Putamen (tissue), 1 donor: Measurements from ENCODE around the gene ADAMTS3.
"Not testable (repeated sequence)": the region's sequence is repeated elsewhere in the genome, so short reads cannot be mapped to it uniquely, and the experiment has no call there.

ENCODE experiments used
- DNase-seq: peaks from one replicate; pipeline ENCODE4 v3.0.0-alpha.2; 2016; ENCODE audit warnings: low spot score

ADAMTS3 gene

DNA sequence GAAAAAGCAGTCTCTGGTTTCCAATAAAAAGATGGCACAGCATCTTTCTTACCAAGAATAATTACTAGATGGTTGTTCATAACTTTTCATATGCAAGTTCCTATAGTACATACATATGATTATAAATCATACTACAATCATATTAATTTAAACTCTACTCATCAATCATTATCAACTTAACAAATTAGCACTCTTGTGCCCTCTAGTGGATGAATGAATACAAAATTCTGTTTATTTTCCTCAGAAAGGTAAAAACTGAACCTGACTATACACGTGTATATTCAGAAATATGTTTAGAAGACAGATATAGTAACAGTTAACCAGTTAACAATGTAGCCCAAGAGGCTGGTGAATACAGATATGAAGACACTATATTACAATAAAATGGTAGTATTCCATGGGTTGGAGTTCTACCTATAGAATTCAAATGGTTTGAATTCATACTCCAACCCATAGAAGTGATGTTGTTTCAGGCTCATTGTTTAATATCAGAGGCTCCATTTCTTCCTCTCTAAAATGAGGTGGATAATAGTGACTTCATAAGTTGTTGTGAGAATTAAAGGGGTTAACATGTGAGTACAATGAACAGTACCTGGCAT, 100.0 kb downstream of the ADAMTS3 start:
- DNase-seq: no peak

GRCh38 chr4:72467633-72468032, 101.4 kb downstream of the ADAMTS3 start:
- no peak for DNase-seq

DNA sequence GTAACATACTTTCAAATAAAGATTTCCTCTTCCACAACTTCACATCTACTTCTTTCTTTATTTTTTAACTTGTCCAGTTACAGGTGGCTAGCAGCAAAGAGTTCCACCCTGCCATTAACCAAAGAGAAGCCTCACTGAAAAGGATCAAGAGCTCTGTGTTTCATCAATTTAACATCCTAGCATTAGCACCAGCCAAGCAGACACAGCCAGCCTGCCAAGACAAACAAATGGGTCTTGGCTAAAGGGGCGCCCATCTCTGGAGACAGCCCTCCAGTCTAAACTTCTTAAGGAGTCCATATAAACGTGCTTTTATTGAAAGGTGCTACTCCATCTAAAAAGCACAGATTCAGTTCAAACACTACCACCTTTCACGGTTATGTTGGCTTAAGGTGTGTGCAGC, 105.3 kb downstream of the ADAMTS3 start:
- DNase-seq: no peak

- DNase-seq: no peak
Observed at GRCh38 chr4:72457158-72457557, 111.9 kb downstream of the ADAMTS3 start.

GRCh38 chr4:72451349-72451748, 117.7 kb downstream of the ADAMTS3 start:
- no peak for DNase-seq

GRCh38 chr4:72449705-72450104, 119.3 kb downstream of the ADAMTS3 start:
- DNase-seq: no peak

GRCh38 chr4:72448231-72448630, 120.8 kb downstream of the ADAMTS3 start:
- DNase-seq: no peak

DNA sequence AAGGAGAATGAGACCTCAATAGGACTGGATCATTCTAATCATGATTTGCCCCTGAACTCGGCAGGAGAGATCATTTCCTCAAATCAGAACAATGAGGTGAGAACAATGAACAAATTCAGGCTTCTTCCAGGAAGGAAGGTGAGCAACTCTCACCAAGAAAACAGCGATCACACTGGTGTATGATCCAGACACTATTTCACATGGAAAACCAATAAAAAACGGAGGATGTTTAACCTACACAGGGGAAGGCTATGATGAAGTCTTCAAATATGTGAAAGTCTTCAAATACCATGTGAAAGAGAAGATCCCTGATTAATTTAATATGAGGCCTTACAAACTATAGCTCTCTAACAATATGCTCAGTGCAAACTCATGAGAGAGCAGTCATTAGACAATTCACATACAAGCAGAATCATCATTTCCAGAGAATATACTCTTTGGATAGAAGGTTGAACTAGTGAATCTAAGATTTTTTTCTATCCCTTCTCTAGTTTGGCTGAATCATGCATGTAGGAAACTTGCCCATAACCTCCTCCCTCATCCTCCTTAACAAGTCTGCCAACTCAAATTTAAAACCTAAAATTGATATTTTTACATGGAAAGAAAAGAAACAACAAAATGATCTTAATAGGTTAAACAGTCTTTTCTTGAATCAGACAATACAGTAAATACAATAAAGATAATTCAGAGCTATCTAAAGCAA, 122.5 kb downstream of the ADAMTS3 start:
- no peak for DNase-seq

DNA sequence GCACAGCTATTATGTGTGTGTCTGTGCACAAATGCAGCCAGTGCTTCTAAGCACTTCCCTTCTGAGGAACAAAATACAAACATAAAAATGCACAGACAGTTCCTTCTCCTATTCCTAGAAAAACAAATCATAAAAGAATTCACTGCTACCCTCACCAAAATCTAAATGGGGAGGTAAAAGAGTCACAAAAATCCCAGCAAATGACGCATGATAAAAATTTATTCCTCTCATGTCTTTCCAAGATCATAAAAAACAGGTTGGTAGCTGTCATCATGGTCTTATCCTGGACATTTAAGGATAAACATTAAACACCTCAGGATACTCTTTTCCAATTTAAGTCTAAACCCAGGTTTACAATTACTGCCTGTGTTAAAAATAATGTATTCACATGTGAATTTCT, 124.9 kb downstream of the ADAMTS3 start:
- no peak for DNase-seq

DNA sequence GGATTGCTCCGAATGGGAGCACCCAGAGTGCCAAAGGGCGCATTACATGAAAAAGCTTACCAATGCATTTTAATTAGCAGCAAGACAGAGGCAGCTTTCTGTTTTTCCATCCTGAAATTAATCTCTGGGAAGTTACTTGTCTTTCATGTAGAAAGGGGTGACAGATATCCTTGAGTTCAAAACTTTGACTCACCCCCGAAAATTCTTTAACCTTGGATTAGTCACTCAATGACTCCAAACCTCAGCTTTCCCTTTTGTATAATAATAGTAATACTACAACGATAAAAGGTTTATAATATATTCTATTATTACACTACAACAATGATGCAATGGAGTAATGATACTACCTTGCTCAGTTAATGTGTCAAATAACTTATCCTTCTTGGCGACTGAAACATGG, 126.3 kb downstream of the ADAMTS3 start:
- DNase-seq: no peak

DNA sequence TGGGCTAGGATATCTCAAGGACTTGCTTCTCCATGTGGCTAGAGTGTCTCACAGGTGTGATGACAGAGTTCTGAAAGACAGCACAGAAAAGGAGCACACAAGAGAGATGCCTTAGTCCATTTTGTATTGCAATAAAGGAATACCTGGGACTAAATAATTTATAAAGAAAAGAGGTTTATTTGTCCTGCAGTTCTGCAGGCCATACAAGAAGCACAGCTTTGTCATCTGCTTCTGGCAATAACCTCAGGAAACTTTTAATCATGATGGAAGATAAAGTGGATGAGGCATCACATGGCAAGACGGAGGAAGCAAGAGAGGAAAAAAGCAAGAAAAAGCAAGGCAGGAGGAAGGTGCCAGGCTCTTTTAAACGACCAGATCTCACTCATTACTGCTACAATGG, 126.9 kb downstream of the ADAMTS3 start:
- no peak for DNase-seq

GRCh38 chr4:72440386-72440785, 128.6 kb downstream of the ADAMTS3 start:
- no peak for DNase-seq

DNA sequence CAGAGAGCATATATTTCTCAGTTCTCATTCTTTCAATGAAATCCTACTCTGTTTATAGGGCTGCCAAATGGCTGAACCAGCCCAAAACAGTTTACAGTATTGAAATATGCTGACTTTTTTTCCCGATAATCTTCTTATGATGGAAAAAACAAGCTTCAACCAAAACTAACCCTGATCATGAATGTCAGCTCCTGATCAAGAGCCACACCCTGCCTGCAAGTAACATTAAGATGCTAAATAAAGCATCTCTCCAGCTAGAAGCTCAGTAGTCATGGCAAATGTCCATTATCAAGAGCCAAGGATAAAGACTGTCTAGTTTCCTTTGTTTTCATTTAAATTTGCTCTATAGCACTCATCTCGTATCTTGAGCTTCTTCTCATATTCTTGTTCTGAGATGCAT, 136.0 kb downstream of the ADAMTS3 start:
- no peak for DNase-seq

- DNase-seq: no peak
Observed at GRCh38 chr4:72432282-72432681, 136.7 kb downstream of the ADAMTS3 start.

GRCh38 chr4:72430988-72431387, 138.0 kb downstream of the ADAMTS3 start:
- no peak for DNase-seq

GRCh38 chr4:72430050-72430449, 139.0 kb downstream of the ADAMTS3 start:
- DNase-seq: no peak

DNA sequence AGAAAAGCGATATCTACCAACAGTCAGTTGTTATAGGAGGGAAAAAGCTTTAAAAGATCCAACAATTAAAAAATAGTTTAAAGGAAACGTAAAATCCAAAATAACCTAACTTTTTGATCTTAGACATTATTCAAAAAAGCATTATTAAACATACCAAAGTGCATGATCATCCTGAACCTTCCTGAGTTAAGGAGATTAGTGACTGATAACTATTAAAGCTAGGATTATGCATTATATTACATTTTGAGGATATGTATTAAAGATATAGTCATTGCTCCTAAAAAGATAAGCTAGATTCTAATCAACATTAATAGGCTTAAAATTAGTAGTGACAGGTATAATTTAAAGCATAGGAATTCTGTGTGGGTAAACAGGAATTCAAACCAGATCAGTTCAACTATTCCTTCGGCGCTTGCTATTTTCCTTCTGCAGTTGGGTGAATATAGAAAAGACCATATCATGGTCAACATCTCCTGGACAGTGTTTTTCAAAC, 139.6 kb downstream of the ADAMTS3 start:
- DNase-seq: no peak

GRCh38 chr4:72427057-72427456, 142.0 kb downstream of the ADAMTS3 start:
- DNase-seq: no peak

GRCh38 chr4:72425908-72426307, 143.1 kb downstream of the ADAMTS3 start:
- not testable (repeated sequence) for DNase-seq

- no peak for DNase-seq
Observed at GRCh38 chr4:72424006-72424405, 145.0 kb downstream of the ADAMTS3 start.

DNA sequence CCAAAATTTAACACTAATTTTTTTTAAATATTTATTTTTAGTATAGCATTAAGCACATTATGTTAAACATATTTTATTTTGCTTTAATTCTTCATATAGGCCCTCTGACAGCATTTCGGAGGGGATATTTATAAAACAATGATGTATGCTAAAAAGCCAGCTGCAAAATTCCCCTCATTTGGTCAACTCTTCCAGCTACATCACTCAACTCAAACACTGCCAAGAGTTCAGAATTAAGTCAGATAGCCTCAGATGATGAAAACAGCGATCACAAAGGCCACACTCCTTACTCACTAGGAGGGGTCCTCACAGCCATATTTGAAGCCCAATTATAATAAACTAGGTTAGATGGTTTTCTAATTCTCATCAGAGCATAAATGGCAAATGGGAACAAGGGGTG, 146.6 kb downstream of the ADAMTS3 start:
- no peak for DNase-seq

- DNase-seq: no peak
Observed at GRCh38 chr4:72418458-72418857, 150.6 kb downstream of the ADAMTS3 start.

DNA sequence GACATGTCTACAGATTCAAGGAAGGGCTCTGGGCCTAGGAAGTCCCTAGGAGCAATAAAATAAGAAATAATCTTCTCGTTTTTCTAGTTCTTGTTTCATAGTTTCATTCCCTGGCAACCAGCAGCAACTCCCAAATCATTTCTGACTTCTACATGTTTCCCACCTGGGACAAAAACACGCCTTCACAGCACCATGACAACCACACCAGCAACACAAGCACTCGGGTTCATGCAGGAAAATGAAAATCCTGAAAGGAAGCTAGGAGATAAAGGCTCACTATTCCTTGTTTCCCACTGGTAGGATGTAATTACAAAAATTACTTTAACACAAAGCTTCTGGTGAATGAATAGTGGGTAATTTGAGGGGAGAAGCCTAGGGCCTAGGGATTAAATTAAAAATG, 158.9 kb downstream of the ADAMTS3 start:
- no peak for DNase-seq

DNA sequence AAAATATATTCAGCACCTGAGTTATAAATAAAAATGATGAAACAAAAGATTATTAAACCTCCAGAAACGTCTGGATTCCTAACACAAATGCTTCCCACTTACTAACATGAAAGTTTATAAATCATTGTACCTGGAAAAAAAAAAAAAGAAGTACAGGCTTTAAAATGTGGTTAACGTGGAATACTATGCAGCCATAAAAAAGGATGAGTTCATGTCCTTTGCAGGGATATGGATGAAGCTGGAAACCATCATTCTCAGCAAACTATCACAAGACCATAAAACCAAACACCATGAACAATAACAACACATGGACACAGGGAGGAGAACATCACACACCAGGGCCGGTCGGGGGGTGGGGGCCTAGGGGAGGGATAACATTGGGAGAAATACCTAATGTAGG, 160.5 kb downstream of the ADAMTS3 start:
- DNase-seq: no peak
